PC-9 (cell line): ENCODE measurements around the gene SHH. TPM values are rescaled to one million over a fixed set of nuclear protein-coding genes. Genes with fewer than 3 reads are reported as not detected.
"Not testable (repeated sequence)": the region's sequence is repeated elsewhere in the genome, so short reads cannot be mapped to it uniquely, and the experiment has no call there.

Experiments
- BruUV-seq: library from RNA; stranded (reverse); fragments of 400-500 nt; replicated peaks from 2 replicates; lab custom pipeline; 2021; lab: Mats Ljungman, UMichigan
- CTCF ChIA-PET: fragments of 300-600 bp; sonication (Branson Sonifier 250); formaldehyde crosslinking; loops from one replicate; lab custom pipeline; 2022; ENCODE audit warnings: antibody characterized with exemption; lab: Charles Lee
- POLR2A ChIA-PET: fragments of 300-600 bp; sonication (Branson Sonifier 250); formaldehyde crosslinking; loops from one replicate; lab custom pipeline; 2022; ENCODE audit warnings: antibody characterized with exemption; ENCODE audit not compliant: unreplicated experiment; lab: Charles Lee
- DNase-seq, 2 experiments: peaks; one replicate each; pipeline versions ENCODE4 v3.0.0 to v3.0.0-alpha.2; 2015 to 2022; ENCODE audit warnings: mixed read lengths in 1 of 2
- H2AFZ ChIP-seq: fragments of 200-600 bp; sonication (generic); 2 replicates; pipeline ENCODE4 v1.8.1; 2017; ENCODE audit warnings: antibody characterized with exemption
- H3F3A ChIP-seq: fragments of 200-600 bp; sonication (generic); 2 replicates; pipeline ENCODE4 v1.8.1; 2017; ENCODE audit warnings: antibody characterized with exemption, mild to moderate bottlenecking, low read depth; ENCODE audit not compliant: insufficient read depth
- H3K27ac ChIP-seq: fragments of 200-600 bp; sonication (generic); 2 replicates; pipeline ENCODE4 v1.6.1; 2016; ENCODE audit warnings: mixed run types
- H3K27me3 ChIP-seq: fragments of 200-600 bp; sonication (generic); 2 replicates; pipeline ENCODE4 v1.6.1; 2016; ENCODE audit warnings: low read depth, mixed run types; ENCODE audit not compliant: insufficient read depth
- H3K36me3 ChIP-seq: fragments of 200-600 bp; sonication (generic); 2 replicates; pipeline ENCODE4 v1.6.1; 2016; ENCODE audit warnings: low read depth, mixed run types
- H3K4me1 ChIP-seq: fragments of 200-600 bp; sonication (generic); replicated peaks from 2 replicates; pipeline ENCODE4 v1.6.1; 2016; ENCODE audit warnings: mixed run types; ENCODE audit not compliant: insufficient read depth
- H3K4me2 ChIP-seq: fragments of 200-600 bp; sonication (generic); 2 replicates; pipeline ENCODE4 v1.6.1; 2017; ENCODE audit warnings: mixed run types
- H3K4me3 ChIP-seq: fragments of 200-600 bp; sonication (generic); 2 replicates; pipeline ENCODE4 v1.6.1; 2016; ENCODE audit warnings: mixed run types
- H3K79me2 ChIP-seq: fragments of 200-600 bp; sonication (generic); 2 replicates; pipeline ENCODE4 v1.6.1; 2017; ENCODE audit warnings: low read depth, mixed run types
- H3K9me2 ChIP-seq: fragments of 200-600 bp; sonication (generic); 2 replicates; pipeline ENCODE4 v1.8.1; 2017; ENCODE audit warnings: mild to moderate bottlenecking; ENCODE audit not compliant: insufficient read depth
- H3K9me3 ChIP-seq: fragments of 200-600 bp; sonication (generic); 2 replicates; pipeline ENCODE4 v1.8.1; 2016; ENCODE audit warnings: low read depth; ENCODE audit not compliant: insufficient read depth
- H4K20me1 ChIP-seq: fragments of 200-600 bp; sonication (generic); 2 replicates; pipeline ENCODE4 v1.8.1; 2017; ENCODE audit not compliant: insufficient read depth
- CTCF ChIP-seq: fragments of 200-600 bp; sonication (generic); conservative IDR thresholded peaks from 2 replicates; pipeline ENCODE4 v1.6.1; 2017; ENCODE audit warnings: mixed run types, antibody characterized with exemption, mild to moderate bottlenecking, moderate library complexity
- EZH2 ChIP-seq: fragments of 200-600 bp; sonication (generic); IDR thresholded peaks from 2 replicates; pipeline ENCODE4 v1.8.0; 2017; ENCODE audit warnings: antibody characterized with exemption, low read depth
- intact Hi-C: fragments of 100-400 bp; cut with micrococcal nuclease; formaldehyde crosslinking; loops from one replicate; pipeline ENCODE4 v1.10.0; 2022; ENCODE audit not compliant: unreplicated experiment
- total RNA-seq: library from RNA; stranded (reverse); gene quantifications from 2 replicates; pipeline ENCODE4 v1.2.3, GENCODE V29; 2021

The SHH gene
- total RNA-seq, 1 experiment from 2014 or later = not detected

GRCh38 chr7:155840262-155840885 lies 28.1 kb upstream of the SHH start:
- ChIA-PET POLR2A (no interaction called here), CTCF (no interaction called here)
- no peak overlapping the region for H3K4me2 ChIP-seq
- H3F3A ChIP-seq = no peaks in the 10 kb centered on the region
- no peaks in the 10 kb centered on the region for H3K27me3 ChIP-seq
- H3K27ac ChIP-seq = no peak overlapping the region
- no peaks in the 10 kb centered on the region for H4K20me1 ChIP-seq
- H3K36me3 ChIP-seq = no peaks in the 10 kb centered on the region
- H3K9me2 ChIP-seq = no peaks in the 10 kb centered on the region
- no TSS peak for BruUV-seq
- peaks cover 12% of the 10 kb centered on the region for H3K4me1 ChIP-seq
- no peaks in the 10 kb centered on the region for H3K79me2 ChIP-seq
- no peaks in the 10 kb centered on the region for H3K9me3 ChIP-seq
- intact Hi-C loops = no loop called here
- TF ChIP-seq EZH2 (no peak), CTCF (no peak)
- no peak overlapping the region for H3K4me3 ChIP-seq
- H2AFZ ChIP-seq = no peak overlapping the region
- no peak for DNase-seq

DNA sequence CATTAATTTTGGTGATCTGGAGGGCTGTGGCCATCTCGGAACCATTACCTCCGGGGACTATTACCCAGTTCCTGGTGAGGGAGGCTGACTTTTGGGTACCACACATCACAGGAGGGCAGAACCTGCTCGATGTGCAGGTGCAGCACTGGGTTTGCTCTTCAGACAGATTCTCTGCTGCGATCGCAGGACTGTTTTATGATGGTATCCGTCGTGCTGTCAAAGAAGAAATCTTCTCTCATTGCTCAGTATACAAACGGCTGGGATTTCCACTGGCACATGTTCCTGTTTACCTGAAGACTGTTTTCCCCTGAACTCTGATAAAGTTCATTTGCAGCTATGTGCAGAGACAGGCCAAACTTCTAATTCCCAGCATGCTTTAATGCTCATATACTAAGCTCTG lies 27.2 kb upstream of the SHH start:
- no peaks in the 10 kb centered on the region for H3K9me3 ChIP-seq
- H4K20me1 ChIP-seq = no peaks in the 10 kb centered on the region
- no peaks in the 10 kb centered on the region for H3K36me3 ChIP-seq
- H3K9me2 ChIP-seq = no peaks in the 10 kb centered on the region
- no peaks in the 10 kb centered on the region for H3F3A ChIP-seq
- H3K27me3 ChIP-seq = no peaks in the 10 kb centered on the region
- H3K4me3 ChIP-seq = no peak overlapping the region
- ChIA-PET CTCF (no interaction called here), POLR2A (no interaction called here)
- H3K79me2 ChIP-seq = no peaks in the 10 kb centered on the region
- no TSS peak for BruUV-seq
- intact Hi-C loops = no loop called here
- TF ChIP-seq CTCF = no peak
- no peak for TF ChIP-seq EZH2
- DNase-seq = no peak
- peaks cover 9% of the 10 kb centered on the region for H3K4me1 ChIP-seq
- H3K27ac ChIP-seq = no peak overlapping the region
- no peak overlapping the region for H2AFZ ChIP-seq
- H3K4me2 ChIP-seq = no peak overlapping the region

GRCh38 chr7:155838312-155838711 lies 26.0 kb upstream of the SHH start:
- intact Hi-C loops, BruUV-seq, POLR2A ChIA-PET: not testable (repeated sequence)

DNA sequence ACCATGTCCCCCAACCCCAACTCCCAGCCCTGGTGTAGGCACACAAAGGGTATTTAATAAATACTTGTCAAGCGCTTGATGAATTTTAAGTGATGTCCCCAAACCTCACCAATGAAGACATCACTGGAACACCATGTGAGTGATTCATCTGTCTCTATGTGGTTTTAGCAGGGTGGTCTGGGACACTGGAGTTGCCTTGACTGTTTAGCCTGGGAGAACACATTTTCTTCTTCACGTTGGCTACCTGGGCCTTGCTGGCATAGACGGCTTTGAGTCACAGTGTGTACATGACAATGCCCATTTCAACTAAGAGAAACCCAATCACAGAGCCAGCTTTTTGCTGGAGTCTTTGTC lies 24.8 kb upstream of the SHH start:
- H3F3A ChIP-seq = no peaks in the 10 kb centered on the region
- no peaks in the 10 kb centered on the region for H3K9me3 ChIP-seq
- H4K20me1 ChIP-seq = no peaks in the 10 kb centered on the region
- no peak overlapping the region for H3K27ac ChIP-seq
- no peak for TF ChIP-seq EZH2
- no peak for TF ChIP-seq CTCF
- H3K27me3 ChIP-seq = no peaks in the 10 kb centered on the region
- BruUV-seq = no TSS peak
- H3K36me3 ChIP-seq = no peaks in the 10 kb centered on the region
- H2AFZ ChIP-seq = no peak overlapping the region
- ChIA-PET POLR2A (no interaction called here), CTCF (no interaction called here)
- H3K4me2 ChIP-seq = no peak overlapping the region
- DNase-seq = no peak
- no peaks in the 10 kb centered on the region for H3K9me2 ChIP-seq
- no peaks in the 10 kb centered on the region for H3K4me1 ChIP-seq
- no peak overlapping the region for H3K4me3 ChIP-seq
- H3K79me2 ChIP-seq = no peaks in the 10 kb centered on the region
- intact Hi-C loops = no loop called here

More at GRCh38 chr7:155838312-155838711, 26.0 kb upstream of the SHH start:
- not testable (repeated sequence) for H3K27ac ChIP-seq, H3K4me2 ChIP-seq, H4K20me1 ChIP-seq, DNase-seq, H2AFZ ChIP-seq, H3K9me3 ChIP-seq, H3K4me3 ChIP-seq, H3K36me3 ChIP-seq, H3F3A ChIP-seq, H3K27me3 ChIP-seq, H3K4me1 ChIP-seq, H3K9me2 ChIP-seq, H3K79me2 ChIP-seq
- CTCF ChIA-PET = interaction anchor here (0.7 kb wide), 1 partner anchor 362 kb away, joined by 5 read pairs; no protein-coding TSS in a partner anchor
